ENCODE results near the gene PEX26.
"Not testable (repeated sequence)": the region's sequence is repeated elsewhere in the genome, so short reads cannot be mapped to it uniquely, and the experiment has no call there.

PEX26 gene

DNA sequence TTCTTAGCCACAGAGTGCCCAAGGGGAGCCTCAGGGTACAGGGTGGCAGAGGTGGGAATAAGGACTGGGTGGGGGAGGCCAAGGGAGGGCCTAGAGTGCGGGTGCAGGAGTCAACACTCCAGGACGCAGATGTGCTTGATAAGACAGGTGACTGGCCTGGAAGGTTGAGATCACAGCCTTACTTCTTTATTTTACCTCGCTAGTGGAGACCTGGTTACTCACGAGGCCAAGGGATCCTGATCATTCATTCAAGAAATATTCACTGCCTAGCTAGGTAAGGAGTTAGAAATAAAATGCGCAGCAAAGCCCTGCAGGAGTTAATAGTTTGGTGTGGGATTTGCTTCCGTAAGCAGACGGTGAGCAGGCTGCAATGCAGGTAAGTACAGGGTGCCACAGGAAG lies 13.2 kb upstream of the PEX26 start:
- WGBS (ENCODE audit: insufficient coverage, insufficient read length): no CpG with 5 or more reads among the region's 7 CpGs

DNA sequence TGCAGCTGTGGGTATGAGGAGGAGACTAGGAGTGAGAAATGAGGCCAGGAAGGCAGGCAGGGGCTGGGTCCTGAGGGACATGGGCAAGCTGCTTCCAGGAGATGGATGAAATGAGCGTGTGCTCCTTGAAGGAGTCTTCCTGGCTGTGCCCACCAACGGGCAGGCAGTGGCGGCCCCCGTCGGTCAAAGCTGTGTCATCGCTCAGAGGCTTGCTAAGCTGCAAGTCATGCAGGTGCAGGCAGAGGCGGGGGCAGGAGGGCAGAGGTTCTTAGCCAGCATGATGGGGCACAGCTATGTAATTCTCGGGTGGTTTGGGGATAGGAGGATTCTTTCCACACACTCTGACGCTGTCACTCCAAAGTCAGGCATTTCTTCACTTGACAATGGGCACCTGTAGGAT lies 12.5 kb upstream of the PEX26 start:
- H3K36me3 ChIP-seq (ENCODE audit: control insufficient read depth, insufficient read depth, low read length): no peaks in the 10 kb centered on the region
- no peak overlapping the region for H3K4me3 ChIP-seq (ENCODE audit: low read length)
- no peaks in the 10 kb centered on the region for H3K4me1 ChIP-seq (ENCODE audit: control insufficient read depth, insufficient read depth, low read length)
- H3K27ac ChIP-seq (ENCODE audit: low read length): no peak overlapping the region
- H3K9me3 ChIP-seq (ENCODE audit: control insufficient read depth, insufficient read depth, low read length): no peaks in the 10 kb centered on the region
- no CpG with 5 or more reads among the region's 9 CpGs for WGBS (ENCODE audit: insufficient coverage, insufficient read length)
- no peaks in the 10 kb centered on the region for H3K27me3 ChIP-seq (ENCODE audit: control insufficient read depth, insufficient read depth, low read length)
- DNase-seq (ENCODE audit: low read depth, low spot score): no peak

More for the DNA sequence above, 13.2 kb upstream of the PEX26 start:
- H3K4me1 ChIP-seq (ENCODE audit: control insufficient read depth, insufficient read depth, low read length): no peaks in the 10 kb centered on the region
- DNase-seq (ENCODE audit: low read depth, low spot score): no peak
- H3K4me3 ChIP-seq (ENCODE audit: low read length): no peak overlapping the region
- no peaks in the 10 kb centered on the region for H3K27me3 ChIP-seq (ENCODE audit: control insufficient read depth, insufficient read depth, low read length)
- no peaks in the 10 kb centered on the region for H3K9me3 ChIP-seq (ENCODE audit: control insufficient read depth, insufficient read depth, low read length)
- no peak overlapping the region for H3K27ac ChIP-seq (ENCODE audit: low read length)
- H3K36me3 ChIP-seq (ENCODE audit: control insufficient read depth, insufficient read depth, low read length): no peaks in the 10 kb centered on the region

DNA sequence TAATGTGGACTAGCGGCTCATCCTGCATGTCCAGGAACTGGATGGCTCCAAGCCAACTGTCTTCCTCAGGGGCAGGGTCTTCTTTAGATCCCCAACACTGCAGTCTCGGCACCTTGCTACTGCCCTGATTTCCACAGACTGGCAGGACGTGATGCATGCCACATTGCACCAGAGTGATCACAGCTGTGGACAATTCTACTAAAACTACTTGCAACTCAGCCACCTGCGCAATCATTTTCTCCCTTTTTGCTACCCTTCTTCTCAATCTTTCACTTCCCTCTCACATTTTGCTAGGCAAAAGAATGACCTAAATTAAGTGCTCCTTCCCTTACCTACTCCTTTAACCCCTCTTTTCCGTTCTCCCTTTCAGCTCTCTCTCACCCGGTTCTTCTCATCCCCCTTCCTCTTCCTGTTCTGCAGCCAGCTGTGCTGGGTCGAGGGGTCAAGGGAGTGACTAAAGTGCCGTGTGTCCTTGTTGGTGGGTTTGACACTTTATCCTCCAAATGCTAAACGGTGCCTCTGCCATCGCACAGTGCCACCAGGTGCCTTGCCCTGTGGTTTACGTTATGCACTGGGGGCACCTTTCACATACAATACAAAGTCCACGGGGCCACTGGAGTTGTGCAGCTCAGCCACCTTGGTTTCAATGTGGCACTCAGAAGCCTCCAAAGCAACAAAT lies 11.5 kb upstream of the PEX26 start:
- H3K27ac ChIP-seq (ENCODE audit: low read length): no peak overlapping the region
- H3K27me3 ChIP-seq (ENCODE audit: control insufficient read depth, insufficient read depth, low read length): no peaks in the 10 kb centered on the region
- H3K9me3 ChIP-seq (ENCODE audit: control insufficient read depth, insufficient read depth, low read length): no peaks in the 10 kb centered on the region
- 100% methylated on average over 2 of the region's 12 CpGs for WGBS (ENCODE audit: insufficient coverage, insufficient read length)
- no peaks in the 10 kb centered on the region for H3K36me3 ChIP-seq (ENCODE audit: control insufficient read depth, insufficient read depth, low read length)
- DNase-seq (ENCODE audit: low read depth, low spot score): no peak
- H3K4me3 ChIP-seq (ENCODE audit: low read length): no peak overlapping the region
- H3K4me1 ChIP-seq (ENCODE audit: control insufficient read depth, insufficient read depth, low read length): no peaks in the 10 kb centered on the region

DNA sequence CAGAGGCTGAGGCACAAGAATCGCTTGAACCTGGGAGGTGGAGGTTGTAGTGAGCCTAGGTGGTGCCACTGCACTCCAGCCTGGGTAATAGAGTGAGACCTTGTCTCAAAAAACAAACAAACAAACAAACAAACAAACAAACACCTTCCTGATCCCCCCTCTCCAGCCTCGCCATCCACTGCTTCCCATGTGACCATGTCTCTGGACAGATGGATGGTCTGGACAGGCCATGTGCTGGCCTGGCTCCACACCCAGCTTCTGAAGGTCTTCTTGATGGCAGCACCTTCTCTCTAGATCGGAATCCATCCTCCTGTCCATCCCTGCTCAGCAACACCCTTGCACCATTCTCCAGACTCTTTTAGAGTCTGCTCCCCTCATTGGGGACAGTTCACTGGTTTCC lies 10.7 kb upstream of the PEX26 start:
- whole genome bisulfite sequencing (ENCODE audit: insufficient coverage, insufficient read length): no CpG with 5 or more reads among the region's 3 CpGs

DNA sequence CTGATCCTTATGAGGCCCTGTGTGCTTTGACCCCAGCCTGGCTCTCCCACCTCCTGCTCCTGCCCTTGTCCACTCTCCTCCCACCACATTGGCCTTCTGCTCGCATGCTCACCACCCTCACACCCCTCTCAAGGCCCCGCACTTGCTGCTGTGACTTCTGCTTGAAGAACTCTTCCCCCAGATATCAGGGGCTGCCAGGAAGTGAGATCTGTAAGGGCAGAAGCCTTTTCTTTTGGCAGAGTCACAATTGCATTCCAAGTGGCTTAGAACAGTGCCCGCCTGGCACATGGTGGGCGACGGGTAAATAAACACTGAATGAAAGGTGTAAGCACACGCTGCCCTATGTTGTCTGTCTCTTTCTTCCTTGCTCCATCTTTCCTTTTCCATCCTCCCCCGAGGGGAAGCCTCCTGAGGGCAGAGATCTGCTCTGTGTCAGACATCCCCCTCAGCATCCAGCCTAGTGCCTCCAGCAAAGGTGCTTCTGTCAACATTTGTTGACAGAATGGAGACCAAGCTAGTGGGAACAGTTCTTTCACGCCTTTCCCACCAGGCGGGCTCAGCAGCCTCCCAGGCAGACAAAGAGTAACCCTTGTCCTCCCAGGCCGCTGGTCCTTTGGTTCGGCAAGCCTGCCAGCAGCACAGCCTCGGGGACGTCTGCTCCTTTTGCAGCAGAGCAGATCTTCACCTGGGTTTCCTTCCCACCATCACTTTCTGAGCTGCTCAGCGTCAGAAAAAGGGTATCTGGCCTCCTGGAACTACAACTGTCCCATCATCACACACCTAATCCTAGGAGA lies 10.0 kb upstream of the PEX26 start:
- H3K27me3 ChIP-seq (ENCODE audit: control insufficient read depth, insufficient read depth, low read length): 0 out of 2 replicates have a peak, but pooled peaks cover 2% of the 10 kb centered on the region
- H3K27ac ChIP-seq (ENCODE audit: low read length): no peak overlapping the region
- no CpG with 5 or more reads among the region's 14 CpGs for WGBS (ENCODE audit: insufficient coverage, insufficient read length)
- no peaks in the 10 kb centered on the region for H3K4me1 ChIP-seq (ENCODE audit: control insufficient read depth, insufficient read depth, low read length)
- DNase-seq (ENCODE audit: low read depth, low spot score): no peak
- no peak overlapping the region for H3K4me3 ChIP-seq (ENCODE audit: low read length)
- no peaks in the 10 kb centered on the region for H3K36me3 ChIP-seq (ENCODE audit: control insufficient read depth, insufficient read depth, low read length)
- H3K9me3 ChIP-seq (ENCODE audit: control insufficient read depth, insufficient read depth, low read length): no peaks in the 10 kb centered on the region

More for the DNA sequence above, 10.7 kb upstream of the PEX26 start:
- no peaks in the 10 kb centered on the region for H3K36me3 ChIP-seq (ENCODE audit: control insufficient read depth, insufficient read depth, low read length)
- no peak overlapping the region for H3K27ac ChIP-seq (ENCODE audit: low read length)
- no peaks in the 10 kb centered on the region for H3K9me3 ChIP-seq (ENCODE audit: control insufficient read depth, insufficient read depth, low read length)
- DNase-seq (ENCODE audit: low read depth, low spot score): no peak
- 0 out of 2 replicates have a peak, but pooled peaks cover 2% of the 10 kb centered on the region for H3K27me3 ChIP-seq (ENCODE audit: control insufficient read depth, insufficient read depth, low read length)
- no peak overlapping the region for H3K4me3 ChIP-seq (ENCODE audit: low read length)
- H3K4me1 ChIP-seq (ENCODE audit: control insufficient read depth, insufficient read depth, low read length): no peaks in the 10 kb centered on the region

DNA sequence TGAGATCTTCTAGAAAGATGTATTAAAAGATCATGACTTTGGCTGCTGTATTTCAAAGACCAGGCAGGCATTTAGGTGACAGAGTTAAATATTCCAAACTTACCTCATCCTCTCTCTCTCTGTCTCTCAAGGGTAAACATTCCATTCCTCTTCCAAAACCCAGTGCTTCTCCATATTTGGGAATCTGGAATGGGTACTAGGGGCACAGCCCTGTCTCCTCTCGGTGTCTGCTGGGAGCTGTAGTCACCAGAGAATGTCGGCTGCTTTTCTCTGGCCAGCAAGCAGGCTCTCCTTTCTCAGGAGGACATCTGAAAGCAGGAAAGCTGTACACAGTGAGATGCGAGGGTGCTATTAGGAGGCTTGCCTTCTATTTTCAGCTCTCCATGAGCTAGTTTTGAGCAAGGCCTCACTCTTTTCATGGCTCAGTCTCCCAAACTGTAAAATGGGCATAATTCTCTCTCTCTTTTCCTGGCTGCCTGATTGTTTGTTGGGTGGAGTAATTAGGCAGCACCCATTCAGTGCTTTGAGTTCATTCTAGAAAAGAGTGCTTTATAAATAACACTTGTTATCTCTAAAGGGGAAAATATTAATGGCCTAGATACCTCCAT lies 9.3 kb upstream of the PEX26 start:
- no peaks in the 10 kb centered on the region for H3K4me1 ChIP-seq (ENCODE audit: control insufficient read depth, insufficient read depth, low read length)
- H3K36me3 ChIP-seq (ENCODE audit: control insufficient read depth, insufficient read depth, low read length): no peaks in the 10 kb centered on the region
- H3K9me3 ChIP-seq (ENCODE audit: control insufficient read depth, insufficient read depth, low read length): no peaks in the 10 kb centered on the region
- H3K27me3 ChIP-seq (ENCODE audit: control insufficient read depth, insufficient read depth, low read length): 0 out of 2 replicates have a peak, but pooled peaks cover 2% of the 10 kb centered on the region
- H3K4me3 ChIP-seq (ENCODE audit: low read length): no peak overlapping the region
- no CpG with 5 or more reads among the region's 3 CpGs for WGBS (ENCODE audit: insufficient coverage, insufficient read length)
- DNase-seq (ENCODE audit: low read depth, low spot score): no peak
- no peak overlapping the region for H3K27ac ChIP-seq (ENCODE audit: low read length)

DNA sequence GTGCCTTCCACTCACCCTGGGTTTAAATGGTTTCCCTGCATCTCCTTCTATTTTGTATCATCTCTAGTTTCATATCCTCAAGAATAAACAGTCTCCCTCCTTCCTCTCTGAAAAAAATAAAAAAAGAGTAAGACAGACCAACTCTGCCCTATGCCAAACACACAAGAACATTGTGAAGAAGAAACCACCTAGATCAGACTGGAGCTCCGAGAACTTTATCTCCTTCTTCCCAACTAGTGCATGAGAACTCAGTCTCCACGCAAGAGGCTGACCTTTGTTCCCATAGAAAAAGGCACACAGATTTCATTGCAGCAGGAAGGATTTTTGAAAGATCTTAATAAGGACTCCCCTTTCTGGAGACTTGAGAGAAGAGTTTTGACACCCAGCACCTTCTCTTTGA lies 8.7 kb upstream of the PEX26 start:
- no peak overlapping the region for H3K27ac ChIP-seq (ENCODE audit: low read length)
- H3K36me3 ChIP-seq (ENCODE audit: control insufficient read depth, insufficient read depth, low read length): no peaks in the 10 kb centered on the region
- H3K4me1 ChIP-seq (ENCODE audit: control insufficient read depth, insufficient read depth, low read length): no peaks in the 10 kb centered on the region
- WGBS (ENCODE audit: insufficient coverage, insufficient read length): no CpG with 5 or more reads among the region's 2 CpGs
- H3K9me3 ChIP-seq (ENCODE audit: control insufficient read depth, insufficient read depth, low read length): no peaks in the 10 kb centered on the region
- H3K4me3 ChIP-seq (ENCODE audit: low read length): no peak overlapping the region
- DNase-seq (ENCODE audit: low read depth, low spot score): no peak
- 0 out of 2 replicates have a peak, but pooled peaks cover 2% of the 10 kb centered on the region for H3K27me3 ChIP-seq (ENCODE audit: control insufficient read depth, insufficient read depth, low read length)

DNA sequence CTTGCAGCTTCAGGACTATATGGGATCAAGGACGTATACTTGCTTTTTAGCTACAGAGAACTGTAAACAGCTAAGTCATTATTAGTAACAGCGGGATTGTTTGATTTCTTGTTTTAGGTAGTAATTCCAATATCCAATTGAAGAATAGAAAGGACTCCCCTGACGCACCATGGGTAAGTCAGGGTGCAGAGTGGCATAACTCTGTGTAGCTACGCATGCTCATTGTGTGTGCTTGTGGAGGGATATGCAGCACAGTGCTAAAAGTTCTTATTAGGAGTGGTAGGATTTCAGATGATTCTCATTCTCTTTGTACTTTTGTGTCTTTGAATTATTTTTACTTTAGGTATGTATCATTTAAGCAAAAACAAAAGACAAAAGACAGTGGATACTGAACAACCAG lies 7.7 kb upstream of the PEX26 start:
- no peak overlapping the region for H3K27ac ChIP-seq (ENCODE audit: low read length)
- no peaks in the 10 kb centered on the region for H3K36me3 ChIP-seq (ENCODE audit: control insufficient read depth, insufficient read depth, low read length)
- no peaks in the 10 kb centered on the region for H3K9me3 ChIP-seq (ENCODE audit: control insufficient read depth, insufficient read depth, low read length)
- no CpG with 5 or more reads among the region's 4 CpGs for WGBS (ENCODE audit: insufficient coverage, insufficient read length)
- DNase-seq (ENCODE audit: low read depth, low spot score): no peak
- no peaks in the 10 kb centered on the region for H3K4me1 ChIP-seq (ENCODE audit: control insufficient read depth, insufficient read depth, low read length)
- no peak overlapping the region for H3K4me3 ChIP-seq (ENCODE audit: low read length)
- H3K27me3 ChIP-seq (ENCODE audit: control insufficient read depth, insufficient read depth, low read length): 0 out of 2 replicates have a peak, but pooled peaks cover 2% of the 10 kb centered on the region

DNA sequence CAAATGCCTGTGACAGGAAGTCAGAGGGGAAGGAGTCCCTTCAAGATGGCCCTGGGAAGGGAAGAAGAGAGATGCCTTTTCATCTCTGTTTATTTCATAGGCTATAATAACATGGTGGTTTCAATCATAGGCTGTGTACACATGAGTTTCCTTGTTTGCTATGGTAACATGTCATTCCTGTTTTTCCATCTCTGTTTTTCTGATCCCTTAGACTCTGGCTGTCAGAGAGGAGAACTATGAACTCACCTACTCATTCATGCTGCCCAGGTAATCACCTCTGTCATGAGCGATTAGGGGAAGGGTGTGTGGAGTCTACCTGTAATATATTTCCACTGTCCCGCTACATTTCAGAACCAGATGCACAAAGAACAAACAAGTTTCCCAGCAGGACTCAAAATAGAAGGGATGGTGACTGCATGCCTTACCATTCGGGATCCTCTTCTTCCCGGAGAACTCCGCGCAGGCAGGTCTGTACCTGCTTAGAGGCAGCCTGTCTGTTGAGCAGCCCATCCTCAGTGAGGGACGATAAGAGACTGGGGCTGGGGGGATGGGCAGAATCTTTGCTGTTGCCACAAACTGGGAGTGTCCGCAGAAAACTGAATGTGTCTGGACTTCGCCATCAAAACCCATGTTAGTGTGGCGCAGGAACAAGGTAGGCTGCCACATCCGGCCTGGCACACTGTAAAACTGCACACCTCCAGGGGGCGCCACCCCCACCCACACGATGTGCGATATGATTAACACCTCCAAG lies 7.1 kb upstream of the PEX26 start:
- Histone ChIP-seq H3K36me3 (ENCODE audit: control insufficient read depth, insufficient read depth, low read length) (no peaks in the 10 kb centered on the region), H3K4me3 (ENCODE audit: low read length) (no peak overlapping the region), H3K27ac (ENCODE audit: low read length) (no peak overlapping the region), H3K4me1 (ENCODE audit: control insufficient read depth, insufficient read depth, low read length) (no peaks in the 10 kb centered on the region), H3K27me3 (ENCODE audit: control insufficient read depth, insufficient read depth, low read length) (0 out of 2 replicates have a peak, but pooled peaks cover 2% of the 10 kb centered on the region), H3K9me3 (ENCODE audit: control insufficient read depth, insufficient read depth, low read length) (no peaks in the 10 kb centered on the region)
- no peak for DNase-seq (ENCODE audit: low read depth, low spot score)
- no CpG with 5 or more reads among the region's 14 CpGs for WGBS (ENCODE audit: insufficient coverage, insufficient read length)

DNA sequence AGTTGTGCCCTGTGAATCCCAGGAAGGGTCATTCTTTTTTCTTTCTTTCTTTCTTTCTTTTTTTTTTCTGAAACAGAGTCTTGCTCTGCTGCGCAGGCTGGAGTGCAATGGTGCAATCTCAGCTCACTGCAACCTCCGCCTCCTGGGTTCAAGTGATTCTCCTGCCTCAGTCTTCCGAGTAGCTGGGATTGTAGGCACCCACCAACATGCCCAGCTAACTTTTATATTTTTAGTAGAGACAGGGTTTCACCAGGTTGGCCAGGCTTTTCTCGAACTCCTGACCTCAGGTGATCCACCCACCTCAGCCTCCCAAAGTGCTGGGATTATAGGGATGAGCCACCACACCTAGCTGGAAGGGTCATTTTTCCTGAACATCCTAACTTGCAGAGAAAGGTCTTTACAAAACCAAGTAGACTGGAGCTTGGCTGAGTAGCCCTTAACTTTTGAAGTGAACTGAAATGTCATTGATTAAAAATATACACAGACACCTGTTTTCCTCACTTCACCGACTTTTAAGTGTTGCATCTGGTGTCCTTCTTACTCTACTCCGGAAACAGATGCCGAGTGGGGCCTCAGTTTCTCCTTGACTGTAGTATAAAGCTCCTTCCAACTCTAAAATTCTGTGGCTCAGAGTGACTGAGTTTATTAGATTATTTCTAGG lies 6.4 kb upstream of the PEX26 start:
- DNase-seq (ENCODE audit: low read depth, low spot score); H3K4me1 ChIP-seq (ENCODE audit: control insufficient read depth, insufficient read depth, low read length); H3K4me3 ChIP-seq (ENCODE audit: low read length); H3K36me3 ChIP-seq (ENCODE audit: control insufficient read depth, insufficient read depth, low read length); H3K27ac ChIP-seq (ENCODE audit: low read length); H3K9me3 ChIP-seq (ENCODE audit: control insufficient read depth, insufficient read depth, low read length); H3K27me3 ChIP-seq (ENCODE audit: control insufficient read depth, insufficient read depth, low read length): not testable (repeated sequence)
- no CpG with 5 or more reads among the region's 7 CpGs for WGBS (ENCODE audit: insufficient coverage, insufficient read length)

Measured in iPS DF 6.9 (cell line).